DOHH2 (cell line): Measurements from ENCODE around the gene SAAL1.

Experiments
- EZH2phosphoT487 ChIP-seq: fragments of 200-600 bp; sonication (generic); IDR thresholded peaks from 2 replicates; pipeline ENCODE4 v1.6.1; 2017; ENCODE audit warnings: borderline replicate concordance, mild to moderate bottlenecking, antibody characterized with exemption, low read length, moderate library complexity, mixed read lengths
- TF ChIP-seq, protein P1 (sequence below): fragments of 200-600 bp; sonication (generic); IDR thresholded peaks from one replicate; pipeline ENCODE4 v1.5.1; 2014; ENCODE audit warnings: antibody characterized with exemption, mild to moderate bottlenecking, low read depth, low read length; ENCODE audit not compliant: poor library complexity, severe bottlenecking

DNA sequence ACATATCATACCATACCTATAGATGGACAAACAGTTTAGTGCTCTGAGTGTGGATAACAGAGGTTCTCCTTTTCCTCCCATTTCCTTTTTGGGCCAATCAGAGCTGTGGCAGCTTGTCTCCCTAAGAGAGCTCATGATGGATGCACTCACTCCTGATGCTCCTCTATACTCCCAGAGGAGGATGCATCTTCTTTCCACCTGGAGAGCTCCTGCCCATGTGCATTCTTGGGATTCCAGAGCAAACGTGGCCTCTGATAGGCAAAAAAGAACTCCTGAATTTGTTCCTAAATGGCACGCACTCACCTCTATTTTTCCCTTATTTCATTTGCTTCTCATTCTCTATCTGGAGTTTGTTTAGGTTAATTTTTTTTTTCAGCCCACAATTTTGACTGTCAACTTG is 29.4 kb upstream of the SAAL1 start:
- TF ChIP-seq, protein P1, sequence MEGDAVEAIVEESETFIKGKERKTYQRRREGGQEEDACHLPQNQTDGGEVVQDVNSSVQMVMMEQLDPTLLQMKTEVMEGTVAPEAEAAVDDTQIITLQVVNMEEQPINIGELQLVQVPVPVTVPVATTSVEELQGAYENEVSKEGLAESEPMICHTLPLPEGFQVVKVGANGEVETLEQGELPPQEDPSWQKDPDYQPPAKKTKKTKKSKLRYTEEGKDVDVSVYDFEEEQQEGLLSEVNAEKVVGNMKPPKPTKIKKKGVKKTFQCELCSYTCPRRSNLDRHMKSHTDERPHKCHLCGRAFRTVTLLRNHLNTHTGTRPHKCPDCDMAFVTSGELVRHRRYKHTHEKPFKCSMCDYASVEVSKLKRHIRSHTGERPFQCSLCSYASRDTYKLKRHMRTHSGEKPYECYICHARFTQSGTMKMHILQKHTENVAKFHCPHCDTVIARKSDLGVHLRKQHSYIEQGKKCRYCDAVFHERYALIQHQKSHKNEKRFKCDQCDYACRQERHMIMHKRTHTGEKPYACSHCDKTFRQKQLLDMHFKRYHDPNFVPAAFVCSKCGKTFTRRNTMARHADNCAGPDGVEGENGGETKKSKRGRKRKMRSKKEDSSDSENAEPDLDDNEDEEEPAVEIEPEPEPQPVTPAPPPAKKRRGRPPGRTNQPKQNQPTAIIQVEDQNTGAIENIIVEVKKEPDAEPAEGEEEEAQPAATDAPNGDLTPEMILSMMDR = no peak
- no peak for TF ChIP-seq EZH2phosphoT487
